Measurements from ENCODE around the gene SATB2.

- no peak for TF ChIP-seq CTCF (IDR thresholded peaks at IDR 0.05)
- TF ChIP-seq POLR2A (IDR thresholded peaks at IDR 0.05): no peak
Observed at GRCh38 chr2:199466692-199467065, 8.9 kb upstream of the SATB2 start.
